Left forelimb (tissue), 1 donor: ENCODE measurements around the gene ACOT7.

Source experiments
- DNase-seq: peaks from one replicate; pipeline ENCODE4 v3.0.0-alpha.2; 2018; ENCODE audit warnings: low spot score

ACOT7 gene

DNA sequence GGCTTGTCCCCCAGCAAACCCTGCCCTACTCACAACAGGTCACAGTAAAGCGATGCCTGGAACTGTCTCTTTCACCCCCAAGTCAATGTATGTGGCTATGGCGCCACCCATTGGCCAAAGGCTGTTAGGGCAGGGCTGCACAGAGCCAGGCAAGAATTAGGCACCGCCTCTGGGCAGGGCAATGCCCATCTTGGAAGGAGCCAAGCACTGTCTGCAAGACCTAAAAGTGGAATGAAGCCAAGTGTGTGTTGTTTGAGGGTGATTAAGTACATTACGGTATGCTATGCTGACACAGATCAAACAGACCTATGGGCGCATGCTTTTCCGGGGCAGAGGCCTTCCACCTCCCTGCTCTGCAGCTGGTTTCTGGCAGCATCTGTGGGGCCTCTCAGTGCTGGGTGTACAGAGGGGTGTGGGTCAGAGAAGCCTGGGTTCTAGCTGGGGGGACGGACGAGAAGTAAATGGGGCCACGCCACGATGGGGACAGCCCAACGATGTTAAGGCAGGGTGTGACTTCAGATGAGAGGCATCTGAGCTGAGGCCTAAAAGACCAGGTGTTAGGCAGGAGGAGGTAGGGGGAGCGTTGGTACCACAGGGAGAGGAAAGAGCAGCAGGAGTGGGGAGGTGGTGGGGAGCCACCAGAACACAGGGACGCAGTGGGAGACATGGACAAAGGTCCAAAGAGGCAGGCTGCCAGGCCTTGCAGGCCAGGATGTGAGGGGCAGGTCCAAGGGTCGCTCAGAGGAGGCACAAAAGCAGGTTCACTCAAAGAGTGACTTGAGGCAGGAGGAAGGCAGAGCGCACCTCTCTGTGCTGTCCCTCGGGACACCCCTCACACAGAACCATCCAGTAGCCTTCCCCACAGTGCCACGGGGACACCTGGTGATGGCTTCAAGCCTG is 49.8 kb downstream of the ACOT7 start:
- DNase-seq, result peak; percentile 83

- DNase-seq, result no peak
These were observed 51.5 kb downstream of the ACOT7 start for GRCh38 chr1:6342056-6342455.

DNA sequence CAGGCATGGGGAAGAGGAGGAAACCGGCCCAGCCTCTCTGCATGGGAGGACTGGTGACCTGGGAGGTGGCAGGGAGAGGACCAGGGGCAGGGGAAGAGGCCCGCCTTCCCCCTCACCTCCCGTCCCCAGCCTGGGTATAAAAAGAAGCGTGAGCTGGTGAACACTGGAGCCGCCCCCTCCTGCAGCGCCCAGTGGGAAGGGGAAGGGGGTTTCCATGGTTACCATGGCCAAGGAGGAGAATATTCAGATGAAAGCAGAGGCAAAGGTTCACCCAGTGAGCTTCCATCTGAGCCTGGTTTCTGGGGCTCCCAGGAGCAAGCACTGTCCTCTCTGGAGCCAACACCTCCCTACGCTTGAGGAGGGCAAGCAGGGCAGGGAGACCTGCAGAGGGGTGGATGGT is 54.9 kb downstream of the ACOT7 start:
- DNase-seq, result no peak

- DNase-seq, result no peak
These were observed 56.6 kb downstream of the ACOT7 start for GRCh38 chr1:6336776-6337622.

DNA sequence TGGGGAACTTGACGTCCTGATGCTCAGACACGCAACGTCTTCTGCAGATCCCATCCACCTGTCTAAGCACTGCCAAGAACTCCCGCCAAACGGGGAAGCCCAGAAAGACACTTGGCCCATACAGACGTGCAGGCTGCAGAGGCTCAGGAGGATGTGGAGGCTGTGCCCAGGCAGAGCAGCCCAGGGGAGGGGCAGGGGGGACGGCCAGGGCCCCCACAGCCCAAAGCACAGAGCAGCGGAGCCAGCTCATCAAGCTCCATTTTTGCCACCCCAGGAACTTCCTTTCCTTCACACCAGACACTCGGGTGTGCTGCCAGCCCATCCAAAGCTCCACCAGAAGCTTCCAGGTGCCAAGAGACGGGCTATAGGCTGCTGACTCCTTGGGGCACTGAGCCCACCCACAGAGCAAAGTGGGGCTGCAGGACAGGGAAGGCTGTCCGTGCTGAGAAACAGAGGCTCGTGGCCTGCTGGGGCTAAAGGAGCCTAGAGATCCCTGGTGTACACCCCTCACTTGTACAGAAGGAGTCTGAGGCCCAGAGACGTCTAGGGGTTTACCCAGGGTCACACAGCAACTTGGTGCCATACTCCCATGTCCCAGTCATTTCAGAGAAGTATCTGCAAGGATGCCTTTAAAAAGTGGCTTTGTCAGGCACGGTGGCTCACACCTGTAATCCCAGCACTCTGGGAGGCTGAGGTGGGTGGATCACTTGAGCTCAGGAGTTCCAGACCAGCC is 59.1 kb downstream of the ACOT7 start:
- no peak for DNase-seq

DNA sequence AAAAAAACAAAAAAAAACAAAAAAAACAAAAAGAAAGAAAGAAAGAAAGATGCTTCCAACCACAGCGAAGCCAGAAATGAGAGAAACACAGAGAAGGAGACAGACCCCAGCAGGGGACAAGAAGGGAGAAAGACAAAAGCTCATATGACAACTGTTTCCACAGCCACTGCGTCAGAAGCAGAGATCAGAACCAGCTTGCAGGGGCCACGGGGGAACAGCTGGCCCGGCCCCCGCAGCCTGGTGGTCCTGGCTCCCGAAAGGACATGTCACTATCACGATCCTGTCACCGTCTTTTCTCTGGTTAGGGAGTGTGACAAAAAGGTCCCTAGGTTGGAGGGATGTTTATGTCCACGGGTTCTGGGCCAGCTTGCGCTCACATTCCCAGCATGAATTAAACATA is 60.7 kb downstream of the ACOT7 start:
- no peak for DNase-seq

DNA sequence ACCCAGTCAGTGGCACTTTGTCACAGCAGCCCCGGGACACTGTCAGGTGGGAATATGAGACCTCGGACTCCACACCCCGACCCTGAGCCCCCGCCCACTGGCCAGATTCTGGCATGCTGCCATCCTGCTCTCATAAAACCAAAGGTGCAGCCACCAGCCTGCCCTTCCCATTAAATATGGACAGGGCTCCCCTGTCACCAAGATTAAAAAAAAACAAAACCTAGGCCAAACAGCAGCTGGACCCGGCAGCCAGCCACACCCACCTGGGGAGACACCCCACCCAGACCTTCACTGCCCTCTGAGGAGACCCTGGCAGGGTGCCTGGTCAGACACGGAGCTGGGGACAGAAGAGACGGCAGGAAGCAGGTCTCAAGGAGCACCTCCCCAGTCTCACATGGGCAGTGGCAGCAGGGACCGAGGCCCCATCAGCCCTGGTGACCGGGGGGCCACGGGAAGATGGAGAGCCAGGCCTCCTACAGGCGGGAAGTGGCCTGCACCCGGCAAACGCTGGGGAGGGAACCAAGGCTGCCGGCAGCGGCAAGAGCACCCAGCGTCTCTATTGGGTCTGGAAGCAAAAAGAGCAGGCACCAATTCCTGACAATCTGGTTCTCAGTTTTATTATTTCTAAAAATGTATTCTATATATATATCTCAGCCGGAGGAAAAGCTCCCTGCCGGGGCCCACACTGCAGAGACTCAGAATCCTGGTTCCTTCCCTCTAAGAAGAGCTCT is 61.9 kb downstream of the ACOT7 start:
- DNase-seq, result no peak

DNA sequence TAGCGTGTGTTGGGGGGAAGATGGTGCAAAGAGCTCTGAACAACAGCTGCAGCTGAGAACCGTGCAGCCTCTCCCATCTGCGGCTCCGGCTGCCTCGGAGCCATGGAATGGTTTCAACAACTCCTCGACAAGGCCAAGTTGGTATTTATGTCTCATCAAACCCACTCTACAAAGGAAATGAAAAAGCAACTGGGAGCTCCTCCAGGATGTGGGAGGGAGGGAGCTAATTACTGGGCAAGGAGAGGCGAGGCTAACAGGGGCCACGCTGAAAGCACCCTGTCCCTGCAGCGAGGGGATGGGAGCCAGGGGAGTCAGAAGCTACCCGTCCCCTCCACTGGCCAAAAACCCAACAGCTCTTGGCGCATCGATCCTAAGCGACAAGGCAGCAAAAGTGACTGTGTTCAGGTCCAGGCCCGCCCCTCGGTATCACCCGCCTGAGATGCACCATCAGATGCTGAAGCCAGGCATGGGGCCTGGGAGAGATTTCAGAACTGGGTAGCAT is 63.1 kb downstream of the ACOT7 start:
- no peak for DNase-seq

GRCh38 chr1:6329851-6330250 is 63.7 kb downstream of the ACOT7 start:
- no peak for DNase-seq

DNA sequence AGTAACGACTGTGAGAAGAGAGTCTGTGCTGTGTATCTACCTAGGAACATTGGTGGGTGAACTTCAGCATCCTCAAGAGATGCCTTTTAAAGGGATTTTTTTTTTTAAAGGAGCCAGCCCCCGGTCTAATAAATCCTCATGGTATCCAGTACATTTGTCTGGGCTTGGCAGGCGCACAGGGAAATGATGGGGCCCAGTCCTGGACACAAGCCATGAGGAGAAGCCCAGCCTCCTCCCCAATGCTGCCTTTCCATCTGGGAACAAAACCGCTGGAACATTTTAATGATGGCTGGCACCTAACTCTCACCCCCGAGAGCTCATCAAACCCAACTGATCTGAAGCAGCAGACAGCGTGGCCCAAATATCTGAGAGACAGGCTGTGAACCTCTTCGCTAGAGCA is 64.2 kb downstream of the ACOT7 start:
- no peak for DNase-seq

DNA sequence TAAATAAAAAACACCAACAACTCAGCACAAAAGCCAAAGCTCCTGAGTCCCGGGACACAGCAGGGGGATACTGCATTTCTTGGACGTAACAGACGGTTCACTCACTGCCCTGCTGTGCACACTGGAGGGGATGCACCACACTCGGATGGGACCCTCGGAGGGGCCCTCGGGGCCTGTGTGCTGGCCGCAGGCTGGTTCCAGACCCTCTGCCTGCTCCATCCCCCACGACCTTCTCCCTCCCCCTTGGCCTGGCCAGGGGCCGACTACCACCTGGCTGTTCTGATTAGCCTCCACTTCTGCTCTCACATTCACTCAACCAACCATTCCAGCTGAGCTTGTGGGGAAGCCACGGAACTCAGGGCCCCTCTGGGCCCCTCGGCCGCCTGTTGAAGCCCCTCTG is 64.9 kb downstream of the ACOT7 start:
- no peak for DNase-seq

DNA sequence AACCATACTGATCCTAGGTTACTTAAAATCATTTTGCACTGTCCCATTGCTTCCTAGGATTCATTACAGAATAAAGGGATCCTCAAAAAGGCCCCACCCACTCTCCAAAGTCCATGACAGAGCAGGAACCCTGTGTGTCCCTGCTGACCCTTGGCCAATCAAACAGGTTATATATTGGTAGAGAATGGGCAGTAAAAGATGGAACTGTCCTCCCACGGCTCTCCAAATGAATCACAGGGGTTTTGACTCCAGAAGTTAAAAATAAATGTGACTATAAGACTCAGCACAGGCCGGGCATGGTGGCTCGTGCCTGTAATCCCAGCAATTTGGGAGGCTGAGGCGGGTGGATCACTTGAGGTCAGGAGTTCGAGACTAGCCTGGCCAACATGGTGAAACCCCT is 65.5 kb downstream of the ACOT7 start:
- no peak for DNase-seq

GRCh38 chr1:6325482-6325881 is 68.1 kb downstream of the ACOT7 start:
- no peak for DNase-seq

DNA sequence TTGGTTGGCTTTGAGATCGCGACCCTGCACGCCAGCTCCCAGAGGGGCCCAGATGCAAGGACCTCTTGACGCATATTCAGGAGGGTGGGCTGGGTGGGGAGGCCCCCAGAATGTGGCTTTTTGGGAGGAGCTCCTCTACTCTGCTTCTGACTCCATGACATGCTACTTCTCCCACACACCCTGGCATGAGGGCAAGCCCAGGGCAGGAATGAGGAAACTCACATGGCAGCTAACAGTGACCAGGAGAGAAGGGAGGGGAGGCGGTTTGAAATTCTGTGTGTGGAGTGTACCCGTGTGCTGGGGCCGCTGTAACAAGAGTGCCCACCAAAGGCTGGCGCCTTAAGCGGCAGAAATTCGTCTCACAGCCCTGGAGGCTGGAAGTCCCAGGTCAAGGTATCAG is 71.4 kb downstream of the ACOT7 start:
- no peak for DNase-seq

DNA sequence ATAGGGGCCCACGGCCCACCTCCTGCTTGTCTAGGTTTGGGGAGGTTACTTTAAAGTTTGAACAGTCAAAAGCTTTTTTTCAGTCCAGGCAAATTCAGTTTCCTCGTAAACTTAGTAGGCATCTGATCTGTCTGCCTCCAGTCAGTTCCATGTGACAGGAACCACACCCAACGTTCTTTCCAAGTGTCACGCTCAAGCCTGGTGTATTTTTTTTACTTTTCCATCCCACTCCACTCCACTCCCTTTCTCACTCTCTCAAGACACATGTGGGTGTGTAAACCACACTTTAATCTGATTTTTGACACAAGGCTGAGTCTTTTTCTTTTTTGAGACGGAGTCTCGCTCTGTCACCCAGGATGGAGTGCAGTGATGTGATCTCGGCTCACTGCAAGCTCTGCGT is 72.4 kb downstream of the ACOT7 start:
- DNase-seq, result no peak

- no peak for DNase-seq
These were observed 76.3 kb downstream of the ACOT7 start for GRCh38 chr1:6317098-6317760.

GRCh38 chr1:6316240-6317097 is 77.1 kb downstream of the ACOT7 start:
- DNase-seq, result no peak

DNA sequence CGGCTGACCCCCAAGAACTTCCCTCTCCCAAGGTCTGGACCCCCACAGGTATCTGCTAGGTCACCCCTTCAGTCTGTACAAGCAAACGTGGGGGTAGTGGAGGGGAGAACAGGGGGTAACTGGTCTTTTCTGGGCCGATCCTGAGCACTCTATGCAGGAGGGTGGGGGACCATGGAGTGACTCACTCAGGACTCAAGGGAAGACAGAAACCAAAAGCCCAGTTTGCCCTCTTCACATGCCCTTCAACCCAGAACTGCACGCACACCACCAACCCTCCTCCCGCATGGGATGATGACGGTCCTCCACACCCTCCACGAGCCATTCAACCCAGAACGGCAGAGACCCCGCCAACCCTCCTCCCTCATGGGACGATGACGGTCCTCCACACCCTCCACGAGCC is 79.1 kb downstream of the ACOT7 start:
- DNase-seq, result no peak

DNA sequence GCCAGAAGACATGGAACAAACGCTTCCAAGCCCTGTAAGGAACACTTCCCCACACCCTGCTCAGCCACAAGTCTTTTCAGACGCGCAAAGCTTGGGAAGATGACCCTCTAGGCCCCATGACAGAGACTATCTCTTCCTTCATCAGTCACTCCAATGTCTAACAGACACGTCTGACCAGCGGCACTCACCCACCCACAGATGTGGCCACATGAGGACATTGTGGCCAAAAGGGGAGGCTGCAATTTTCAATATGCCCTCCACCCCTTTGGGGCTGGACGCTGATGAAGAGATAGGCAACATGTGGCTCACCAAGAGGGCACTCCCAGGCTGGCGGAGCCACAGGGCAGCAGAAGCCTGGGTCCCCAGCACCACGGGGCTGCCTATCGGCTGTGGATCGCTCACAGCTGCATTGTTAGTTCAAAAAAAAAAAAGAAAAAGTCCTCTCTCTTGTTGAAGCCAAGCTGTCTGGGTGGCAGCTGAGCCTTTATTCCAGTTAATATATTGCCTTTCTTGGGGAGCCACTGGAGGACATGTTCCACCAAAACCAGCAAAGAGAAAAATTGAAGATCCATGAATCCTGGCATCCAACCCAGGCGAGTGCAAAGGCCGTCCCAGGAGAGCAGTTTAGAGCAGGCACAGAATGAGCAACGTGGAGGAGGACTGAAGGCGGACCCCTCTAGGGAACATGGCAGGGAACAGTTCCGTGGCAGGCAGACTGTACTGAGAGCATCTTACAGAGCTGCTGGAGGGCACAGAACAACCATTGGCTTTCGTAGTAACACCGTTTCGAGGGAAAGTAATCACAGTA is 80.0 kb downstream of the ACOT7 start:
- no peak for DNase-seq
